SU-DHL-6 (cell line): Measurements from ENCODE around the gene CWC27.

Experiments
- CTCF ChIP-seq: fragments of 200-600 bp; sonication (generic); IDR thresholded peaks from one replicate; pipeline ENCODE4 v1.5.1; 2017; ENCODE audit warnings: antibody characterized with exemption, mild to moderate bottlenecking, low read length, moderate library complexity; ENCODE audit not compliant: insufficient read depth, poor library complexity, severe bottlenecking
- EZH2phosphoT487 ChIP-seq: fragments of 200-600 bp; sonication (generic), shearing (Covaris generic); conservative IDR thresholded peaks from 2 replicates; pipeline ENCODE4 v1.6.1; 2018; ENCODE audit warnings: mild to moderate bottlenecking, antibody characterized with exemption, low read length, moderate library complexity, mixed read lengths

GRCh38 chr5:64742821-64743220, 25.9 kb upstream of the CWC27 start:
- no peak for TF ChIP-seq CTCF
- TF ChIP-seq EZH2phosphoT487 = no peak
